Measurements from ENCODE around the gene MUC13. TPM values are rescaled to one million over a fixed set of nuclear protein-coding genes. Genes with fewer than 3 reads are reported as not detected.

MUC13 gene
- total RNA-seq, 1 experiment from 2014 or later, result 0.13 TPM

Other genes starting within 250 kb of the MUC13 start
- 46.0 TPM for gene UMPS, start 204.3 kb downstream of the MUC13 start, total RNA-seq (2021; ENCODE audit: unreplicated experiment)
- 446 TPM for gene ITGB5, start 47.4 kb downstream of the MUC13 start, total RNA-seq (2021; ENCODE audit: unreplicated experiment)
- 141 TPM for gene HEG1, start 121.2 kb upstream of the MUC13 start, total RNA-seq (2021; ENCODE audit: unreplicated experiment)

Measured in Panc1 (cell line).